ENCODE data around the gene ARSH.
"Not testable (repeated sequence)": the region's sequence is repeated elsewhere in the genome, so short reads cannot be mapped to it uniquely, and the experiment has no call there.

Gene ARSH

DNA sequence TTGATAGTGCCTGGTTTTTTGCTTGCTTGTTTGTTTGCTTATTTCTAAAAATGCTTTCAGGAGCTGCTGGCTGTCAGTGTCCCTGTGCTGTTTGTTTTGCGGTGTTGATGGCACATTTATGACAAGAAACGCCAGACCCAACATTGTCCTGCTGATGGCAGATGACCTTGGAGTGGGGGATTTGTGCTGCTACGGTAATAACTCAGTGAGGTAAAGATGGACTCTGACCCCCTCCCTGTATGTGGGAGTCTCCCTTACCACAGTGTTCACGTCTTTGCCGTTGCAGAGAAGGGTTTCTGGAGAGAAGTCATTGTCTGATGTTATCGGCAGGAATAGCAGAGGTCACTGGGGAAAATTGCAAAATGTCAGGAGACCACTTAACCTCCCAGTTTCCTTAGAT, at the start of gene ARSH:
Gene ARSH, plus strand, starts transcription at position 52 of the 400 bp plus-strand sequence. Its CDS starts 67 bp downstream, at position 119.
- DNase-seq (ENCODE audit: low spot score), result no peak

DNA sequence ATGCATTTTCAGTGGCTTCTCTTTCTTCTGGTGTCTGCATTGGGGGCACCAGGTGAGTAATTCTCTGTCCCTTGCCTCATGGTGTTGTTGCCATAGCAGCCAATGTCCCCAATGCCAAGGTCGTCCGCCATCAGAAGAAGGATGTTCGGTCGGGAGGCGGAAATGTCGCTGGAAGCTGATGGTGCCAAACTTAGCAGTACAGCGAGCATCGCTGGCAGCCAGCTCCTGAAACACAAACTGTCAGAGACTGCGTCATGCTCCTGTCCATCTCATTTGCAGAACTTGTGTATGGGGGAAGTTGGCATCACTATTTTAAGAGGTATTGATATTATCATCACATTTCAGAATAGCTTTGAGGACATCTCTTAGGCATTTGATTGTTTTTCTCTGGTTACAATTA, 48.1 kb upstream of the ARSH start:
- no peak for DNase-seq (ENCODE audit: low spot score)

DNA sequence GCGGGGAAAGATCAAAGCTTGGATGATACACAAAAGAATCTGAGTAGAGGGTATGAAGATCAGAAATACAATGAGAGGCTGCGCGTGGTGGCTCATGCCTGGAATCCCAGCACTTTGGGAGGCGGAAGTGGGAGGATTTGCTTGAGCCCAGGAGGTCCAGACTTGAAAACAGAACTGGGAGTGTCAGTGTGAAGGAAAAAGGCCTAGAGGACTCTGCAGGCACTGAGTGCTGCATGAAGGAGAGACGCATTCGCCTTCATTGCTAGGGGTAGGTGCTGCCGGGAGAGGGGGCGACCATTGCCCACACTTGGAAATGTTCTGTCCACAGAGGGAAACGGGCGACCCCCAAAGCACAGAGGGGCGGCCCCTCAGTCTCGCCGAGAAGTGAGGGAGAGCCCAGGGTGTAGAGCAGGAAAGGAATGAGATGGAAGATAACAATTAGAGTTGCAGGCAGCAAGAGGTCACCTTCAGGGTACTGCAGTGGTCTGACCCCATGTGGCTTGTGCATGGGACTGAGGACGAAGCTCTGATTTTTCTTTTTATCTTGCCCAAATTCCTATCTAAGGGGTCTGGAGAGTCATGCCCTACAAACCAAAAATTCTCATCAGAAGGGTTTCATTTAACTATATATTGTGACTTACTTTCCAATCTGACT, 45.4 kb upstream of the ARSH start:
- DNase-seq (ENCODE audit: low spot score), result no peak

DNA sequence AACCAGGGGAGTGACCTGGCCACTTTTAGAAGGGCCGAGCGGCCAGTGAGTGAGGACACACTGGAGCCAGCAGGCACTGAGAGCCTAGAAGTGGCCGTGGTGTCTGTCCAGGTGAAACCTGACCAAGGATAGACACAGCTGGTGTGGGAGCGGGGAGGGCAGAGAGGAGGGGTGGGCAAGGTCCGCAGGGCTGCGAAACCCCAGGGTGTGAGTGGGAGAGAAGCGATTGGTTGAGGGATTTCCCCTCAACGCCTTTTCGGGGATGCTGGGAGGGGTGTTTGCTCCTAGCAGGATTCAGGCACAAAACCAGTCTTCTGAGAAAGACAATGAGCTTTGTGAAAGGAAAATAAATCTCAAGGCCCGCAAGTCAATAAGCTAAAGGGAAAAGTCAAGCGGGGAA, 44.0 kb upstream of the ARSH start:
- DNase-seq (ENCODE audit: low spot score), result no peak

DNA sequence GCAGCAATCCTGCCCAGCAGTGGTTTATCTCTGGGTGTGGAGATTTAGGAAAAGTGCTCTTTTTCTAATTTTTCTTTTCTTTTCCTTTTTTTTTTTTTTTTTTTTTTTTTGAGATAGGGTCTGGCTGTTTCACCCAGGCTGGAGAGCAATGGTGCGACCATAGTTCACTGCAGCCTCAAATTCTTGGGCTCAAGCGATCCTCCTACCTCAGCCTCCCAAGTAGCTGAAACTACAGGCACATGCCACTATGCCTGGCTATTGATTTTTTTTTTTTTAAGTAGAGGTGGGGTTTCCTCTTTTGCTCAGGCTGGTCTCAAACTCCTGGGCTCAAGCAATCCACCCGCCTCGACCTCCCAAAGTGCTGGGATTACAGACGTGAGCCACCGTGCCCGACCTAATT, 42.9 kb upstream of the ARSH start:
- not testable (repeated sequence) for DNase-seq (ENCODE audit: low spot score)

DNA sequence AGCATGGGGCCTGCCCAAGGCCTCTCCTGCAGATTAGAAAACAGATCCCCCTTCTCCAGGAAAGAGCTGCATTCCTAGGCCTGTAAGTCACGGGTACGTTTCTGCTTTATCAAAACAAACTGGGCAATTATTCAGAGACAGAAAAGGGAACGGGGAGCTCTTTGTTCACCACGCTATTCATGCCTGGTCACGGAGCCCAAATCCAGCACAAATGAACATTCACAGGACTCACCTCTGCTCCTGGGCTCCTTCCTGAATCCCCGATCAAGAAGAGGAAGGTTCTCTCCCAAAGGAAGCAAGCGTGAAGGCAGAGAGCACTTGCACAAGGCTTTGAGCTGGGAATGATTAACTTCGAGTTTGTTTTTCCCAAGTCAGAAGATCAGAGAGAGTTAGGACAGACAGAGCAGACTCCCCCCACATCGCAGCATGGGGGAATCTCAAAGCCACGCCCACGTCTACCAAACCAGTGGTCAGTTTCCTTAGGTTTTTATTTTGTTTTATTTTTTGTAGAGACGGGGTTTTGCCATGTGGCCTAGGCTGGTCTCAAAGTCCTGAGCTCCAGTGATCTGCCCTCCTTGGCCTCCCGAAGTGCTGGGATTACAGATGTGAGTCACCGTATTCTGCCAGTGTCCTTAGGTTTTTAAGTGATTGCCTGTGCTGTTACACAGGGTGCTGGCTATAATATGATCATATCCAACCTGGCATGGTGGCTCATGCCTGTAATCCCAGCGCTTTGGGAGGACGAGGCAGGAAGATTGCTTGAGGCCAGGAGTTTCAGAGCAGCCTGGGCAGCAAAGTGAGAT, 42.2 kb upstream of the ARSH start:
- not testable (repeated sequence) for DNase-seq (ENCODE audit: low spot score)

DNA sequence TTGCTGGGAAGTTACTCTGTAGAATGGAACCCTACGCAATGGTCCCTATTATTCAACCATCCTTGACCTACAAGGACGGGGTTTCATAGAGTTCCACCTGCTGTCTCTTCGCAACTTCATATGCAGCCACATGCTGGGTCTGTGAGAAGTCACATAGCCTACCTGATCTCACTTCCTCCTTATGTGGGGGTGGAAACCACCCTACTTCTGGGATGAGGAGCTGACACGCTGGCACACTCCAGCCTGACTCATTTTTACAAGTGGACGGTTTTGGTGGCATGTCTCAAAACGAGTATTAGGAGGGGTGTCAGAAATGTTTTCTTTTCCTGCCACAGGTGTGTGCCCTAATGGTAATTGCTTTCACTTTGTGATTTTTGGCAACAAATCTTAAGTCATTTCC, 40.4 kb upstream of the ARSH start:
- DNase-seq (ENCODE audit: low spot score), result peak; percentile 10

GRCh38 chrX:2967012-2967411, 39.3 kb upstream of the ARSH start:
- DNase-seq (ENCODE audit: low spot score), result no peak

- no peak for DNase-seq (ENCODE audit: low spot score)
These were observed 38.8 kb upstream of the ARSH start for GRCh38 chrX:2967584-2967983.

- DNase-seq (ENCODE audit: low spot score), result peak; percentile 19
These were observed 38.1 kb upstream of the ARSH start for GRCh38 chrX:2967998-2968909.

DNA sequence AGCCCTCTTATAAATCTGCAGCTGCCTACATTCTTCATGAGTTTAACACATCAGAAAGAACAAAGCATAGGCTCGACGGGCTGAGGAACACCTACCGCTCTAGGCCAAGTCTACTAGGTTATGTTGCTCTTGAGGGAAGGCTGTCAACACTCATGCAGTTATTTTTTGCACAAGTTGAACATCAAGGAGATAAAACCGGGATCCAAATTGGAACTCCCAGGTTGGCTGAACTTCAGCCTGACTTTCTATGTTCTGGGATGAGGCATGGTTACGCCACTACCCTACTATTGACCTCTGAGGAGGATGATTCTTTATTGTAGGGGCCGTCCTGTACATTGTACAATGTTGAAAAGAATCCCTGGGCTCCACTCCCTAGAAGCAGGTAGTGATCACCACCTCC, 37.3 kb upstream of the ARSH start:
- no peak for DNase-seq (ENCODE audit: low spot score)

DNA sequence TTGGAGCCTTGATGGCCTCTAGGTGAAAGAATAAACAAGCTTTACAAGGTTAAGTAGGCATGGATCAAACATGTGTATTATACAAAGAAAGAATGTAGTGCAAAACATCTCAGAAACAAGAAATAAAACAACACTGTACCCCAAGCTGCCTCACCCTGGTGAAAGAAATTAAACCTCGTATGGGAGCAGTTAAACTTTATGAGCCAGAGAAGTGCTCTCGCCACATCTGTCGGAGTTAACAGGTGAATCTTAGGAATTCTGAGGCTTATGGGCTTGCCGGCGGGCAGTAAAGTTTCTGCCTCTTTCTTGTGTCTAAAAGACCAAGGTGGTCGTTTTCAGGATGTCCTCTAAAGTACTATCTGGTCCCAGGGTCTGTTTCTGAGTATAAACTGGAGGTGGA, 34.0 kb upstream of the ARSH start:
- DNase-seq (ENCODE audit: low spot score), result no peak

DNA sequence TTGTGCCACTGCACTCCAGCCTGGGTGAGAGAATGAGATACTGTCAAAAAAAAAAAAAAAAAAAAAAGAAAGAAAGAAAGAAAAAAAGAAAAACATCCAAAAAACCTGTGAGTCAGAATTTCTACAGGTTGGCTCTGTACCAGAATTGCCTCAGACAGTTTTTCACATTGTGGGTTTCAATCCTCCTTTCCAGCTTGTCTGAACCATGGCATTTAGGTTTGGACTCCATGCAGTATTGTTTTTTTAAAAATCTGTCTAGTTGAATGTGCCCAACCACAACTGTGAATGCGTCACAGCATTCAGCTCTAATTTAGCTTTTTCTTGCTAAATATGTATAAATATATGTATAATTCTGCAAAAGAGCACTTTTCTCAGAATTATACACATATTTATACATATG, 31.4 kb upstream of the ARSH start:
- no peak for DNase-seq (ENCODE audit: low spot score)

- DNase-seq (ENCODE audit: low spot score), result not testable (repeated sequence)
These were observed 27.7 kb upstream of the ARSH start for GRCh38 chrX:2978639-2979038.

DNA sequence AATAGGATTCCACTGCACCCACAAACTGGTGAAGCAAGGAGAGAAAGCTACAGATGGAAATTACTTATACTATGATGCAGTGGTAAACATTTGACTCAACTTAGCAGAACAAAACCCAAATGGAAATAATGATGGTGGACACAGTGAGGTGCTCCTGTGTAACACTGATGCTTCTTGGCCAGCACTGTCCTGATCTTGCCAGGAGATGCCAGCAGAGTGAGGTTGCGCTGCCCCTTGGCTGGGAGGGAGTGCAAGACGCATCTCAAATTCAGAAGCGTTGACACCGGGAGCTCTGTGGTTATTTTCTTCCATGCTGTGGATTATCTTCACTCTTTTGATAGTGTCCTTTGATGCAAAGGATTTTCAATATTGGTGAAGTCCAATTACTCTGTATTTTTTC, 22.0 kb upstream of the ARSH start:
- no peak for DNase-seq (ENCODE audit: low spot score)

- no peak for DNase-seq (ENCODE audit: low spot score)
These were observed 16.8 kb upstream of the ARSH start for GRCh38 chrX:2989565-2989964.

GRCh38 chrX:3010532-3010931, 4.2 kb downstream of the ARSH start:
- no peak for DNase-seq (ENCODE audit: low spot score)

- DNase-seq (ENCODE audit: low spot score), result no peak
These were observed 11.1 kb downstream of the ARSH start for GRCh38 chrX:3017492-3017891.

DNA sequence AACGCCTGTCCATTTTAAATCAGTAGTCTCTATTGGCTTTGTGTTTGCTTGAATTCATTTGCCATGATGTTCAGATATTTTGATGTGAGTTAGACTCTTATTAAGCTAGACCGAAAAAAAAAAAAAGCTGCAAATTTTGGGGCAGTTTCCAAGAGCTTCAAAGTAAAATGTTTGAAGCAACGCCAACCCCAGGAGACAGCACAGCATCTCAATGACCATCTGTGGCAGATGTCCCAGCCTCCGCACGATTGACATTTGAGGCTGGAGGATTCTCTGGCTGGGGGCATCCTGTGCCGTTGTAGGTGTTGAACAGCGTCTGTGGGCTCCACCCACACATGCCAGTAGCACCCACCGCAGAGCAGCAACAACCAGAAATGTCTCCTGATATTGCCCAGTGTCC, 17.8 kb downstream of the ARSH start:
- no peak for DNase-seq (ENCODE audit: low spot score)

DNA sequence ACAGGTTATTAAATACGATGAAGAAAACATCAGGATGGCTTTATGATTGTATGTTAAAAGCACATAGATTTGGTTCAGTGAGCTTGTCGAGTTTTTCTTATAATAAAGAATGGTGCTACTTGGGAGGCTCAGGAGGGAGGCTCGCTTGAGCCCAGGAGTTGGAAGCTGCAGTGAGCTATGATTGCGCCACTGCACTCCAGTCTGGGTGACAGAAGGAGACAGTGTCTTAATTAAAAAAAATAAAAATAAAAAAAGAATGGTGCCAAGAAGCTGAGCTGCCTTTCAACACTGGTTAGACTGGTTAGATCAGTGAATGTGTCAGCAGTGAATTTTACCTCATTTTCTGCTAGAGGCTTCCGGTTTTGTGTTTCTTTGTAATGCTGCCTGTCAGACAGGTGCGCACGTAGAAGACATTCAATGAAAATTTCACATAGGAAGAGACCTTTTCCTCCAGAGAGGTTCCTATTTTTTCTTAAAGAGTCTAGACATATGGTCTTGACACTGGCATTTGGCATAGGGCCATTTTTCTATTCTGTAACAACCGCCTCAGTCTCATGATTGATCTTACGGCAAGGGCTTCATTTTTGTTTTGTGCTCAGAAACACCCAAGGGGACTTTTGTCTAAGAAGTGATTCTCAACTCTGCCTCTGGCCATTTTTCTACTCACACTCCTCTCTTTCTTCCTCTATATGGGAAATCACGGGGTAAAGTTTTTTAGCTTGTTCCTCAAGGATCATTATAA, 19.9 kb downstream of the ARSH start:
- no peak for DNase-seq (ENCODE audit: low spot score)

GRCh38 chrX:3029129-3029528, 22.8 kb downstream of the ARSH start:
- DNase-seq (ENCODE audit: low spot score), result no peak

DNA sequence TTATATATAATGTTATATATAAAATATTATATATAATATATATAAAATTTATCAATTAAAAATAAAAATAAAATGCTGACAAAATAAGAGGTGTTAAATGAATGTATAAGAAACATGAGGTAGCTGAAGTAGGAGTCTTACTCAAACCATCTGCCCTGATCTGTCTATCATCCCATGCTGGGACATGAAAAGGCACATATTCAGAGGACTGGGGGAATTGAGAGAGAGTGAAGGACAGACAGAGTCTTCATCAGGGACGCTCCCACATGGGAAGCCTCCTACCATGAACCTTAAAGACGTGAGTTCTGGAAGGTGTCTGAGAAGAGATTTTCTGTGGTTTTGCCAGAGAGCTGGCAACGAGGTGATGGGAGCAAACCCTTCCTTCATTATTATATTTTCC, 30.9 kb downstream of the ARSH start:
- no peak for DNase-seq (ENCODE audit: low spot score)

Data from activated CD4-positive, alpha-beta T cell treated with anti-CD3 and anti-CD28 coated beads, Interleukin-2, Interleukin-4, amounts not matched to agents 100 ng/mL and 50 ng/mL, durations not matched to agents 16 hours and 8 hours (primary cell).